GM18505 (cell line): ENCODE results near the gene MDGA2.

Experiments
- ATAC-seq: cut with Tn5 transposase; IDR thresholded peaks from one replicate; pipeline ENCODE4 v1.9.1; 2021; ENCODE audit not compliant: unreplicated experiment
- POLR2A ChIP-seq: IDR thresholded peaks from 4 replicates; pipeline ENCODE4 v1.6.1; 2011; ENCODE audit warnings: borderline replicate concordance; ENCODE audit not compliant: insufficient read depth, insufficient read length; ENCODE audit errors: extremely low read depth

MDGA2 gene

DNA sequence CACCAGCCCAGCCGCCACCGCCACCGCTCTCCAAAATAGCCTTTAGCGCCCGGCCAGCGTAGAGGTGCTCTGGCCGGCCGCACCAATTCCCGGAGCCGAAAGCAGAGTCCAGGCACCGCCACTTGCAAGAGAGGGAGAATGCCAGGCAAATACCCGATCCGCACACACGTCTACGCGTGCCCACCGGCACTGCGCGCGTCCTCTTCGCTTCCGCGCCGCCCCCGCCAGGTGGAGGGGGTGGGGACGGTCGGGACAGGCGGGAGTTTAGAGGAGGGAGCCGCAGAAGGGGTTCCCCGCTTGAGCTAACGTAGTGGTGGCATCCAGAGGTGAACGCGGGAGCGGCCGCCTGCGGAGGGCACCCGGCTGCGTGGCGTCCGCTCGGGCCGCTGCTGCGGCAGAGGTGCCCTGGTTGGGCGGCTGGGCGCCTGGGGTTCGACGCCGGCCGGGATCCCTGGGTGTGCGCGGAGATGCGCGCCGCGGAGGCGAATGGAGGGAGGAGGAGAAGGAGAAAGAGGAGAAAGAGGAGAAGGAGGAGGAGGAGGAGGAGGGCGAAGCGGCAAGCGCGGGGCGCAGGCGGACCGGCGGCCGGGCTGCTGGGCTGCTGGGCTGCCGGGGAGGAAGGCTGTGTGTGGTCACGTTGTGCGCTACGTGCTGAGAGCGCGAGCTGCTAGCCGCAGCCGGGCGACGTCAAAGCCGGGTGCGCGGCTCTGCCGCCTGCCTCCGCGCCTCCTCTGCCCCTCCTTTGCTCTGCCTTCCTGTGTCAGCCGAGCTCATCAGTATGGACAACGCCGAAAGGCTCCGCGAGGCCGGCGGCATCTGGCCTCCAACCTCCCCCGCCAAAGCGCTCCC, at the start of gene MDGA2:
Gene MDGA2, minus strand, starts transcription at position 140 of the 849 bp plus-strand sequence.
- TF ChIP-seq POLR2A: no peak
- peak; percentile 66 for ATAC-seq

DNA sequence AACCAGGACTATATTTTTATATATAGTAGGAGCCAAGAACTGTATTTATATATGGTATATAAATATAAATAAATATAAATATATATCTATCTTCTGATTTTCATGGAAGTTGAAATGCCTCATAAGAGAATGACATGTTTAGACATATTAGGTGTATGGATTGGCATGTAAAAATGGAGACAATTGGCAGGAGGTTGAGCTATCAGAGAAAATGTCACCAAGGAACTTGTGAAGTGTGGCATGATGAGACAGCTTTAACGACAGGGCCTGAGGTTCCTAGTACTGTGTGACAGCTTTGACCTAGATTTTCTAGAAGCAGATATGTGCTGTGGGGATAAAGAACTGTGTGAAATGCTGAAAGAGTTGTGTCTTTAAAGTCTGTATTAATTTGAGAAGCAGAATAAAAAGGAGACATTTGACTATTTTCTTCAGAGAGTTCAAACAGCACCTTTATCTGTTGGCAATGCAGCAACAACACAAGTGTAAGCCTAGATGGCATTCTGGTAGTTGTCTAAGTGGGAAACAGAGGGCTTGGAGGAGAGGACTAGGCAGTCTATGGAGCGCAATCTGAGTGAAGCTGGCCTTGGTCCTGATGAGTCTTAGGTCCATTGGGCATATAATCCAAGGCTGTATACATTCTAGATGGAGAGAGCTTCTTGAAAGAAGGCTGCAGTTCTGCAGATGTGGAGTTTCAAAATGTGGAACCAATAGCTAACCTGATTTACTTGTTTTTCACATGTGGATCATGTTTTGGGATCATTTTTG, 47.7 kb upstream of the MDGA2 start:
- TF ChIP-seq POLR2A: no peak
- ATAC-seq: no peak

DNA sequence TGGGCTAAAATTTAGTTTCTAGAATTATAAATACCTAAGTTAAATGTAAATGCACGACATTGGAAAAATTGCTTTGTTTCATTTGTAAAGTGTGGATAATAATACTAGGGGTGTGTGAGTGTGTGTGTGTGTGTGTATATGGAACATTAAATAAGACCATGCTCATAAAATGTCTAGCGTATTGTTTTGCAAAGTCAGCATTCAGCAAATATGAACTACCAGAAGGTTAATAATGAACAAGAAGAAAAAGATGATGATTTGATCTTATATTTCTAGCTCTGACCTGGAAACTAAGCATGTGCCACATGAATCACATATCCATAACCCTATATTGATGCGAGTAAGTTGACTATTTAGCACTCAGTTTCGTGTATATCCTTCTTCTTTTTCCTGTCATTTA, 44.9 kb upstream of the MDGA2 start:
- ATAC-seq: no peak
- no peak for TF ChIP-seq POLR2A

GRCh38 chr14:47715330-47715729, 39.9 kb upstream of the MDGA2 start:
- ATAC-seq: no peak
- TF ChIP-seq POLR2A: no peak

DNA sequence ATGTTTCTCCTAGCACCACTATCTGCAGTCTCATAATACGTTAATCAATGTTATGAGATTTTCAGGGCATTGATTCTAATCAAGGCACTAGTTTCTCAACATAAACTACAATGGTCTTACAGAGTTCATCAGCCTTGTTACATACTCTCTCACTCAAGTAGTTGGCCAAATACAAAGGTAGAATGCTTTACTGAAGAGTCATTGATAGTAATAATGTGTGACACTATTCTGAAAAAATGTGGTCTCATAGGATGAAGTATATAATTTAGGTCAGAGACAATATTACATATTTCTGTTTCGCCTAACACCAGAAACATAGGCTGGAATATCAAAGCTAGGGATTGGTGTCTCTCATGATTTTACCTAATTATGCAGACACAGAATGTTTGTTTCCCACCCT, 35.2 kb upstream of the MDGA2 start:
- ATAC-seq: no peak
- TF ChIP-seq POLR2A: no peak

DNA sequence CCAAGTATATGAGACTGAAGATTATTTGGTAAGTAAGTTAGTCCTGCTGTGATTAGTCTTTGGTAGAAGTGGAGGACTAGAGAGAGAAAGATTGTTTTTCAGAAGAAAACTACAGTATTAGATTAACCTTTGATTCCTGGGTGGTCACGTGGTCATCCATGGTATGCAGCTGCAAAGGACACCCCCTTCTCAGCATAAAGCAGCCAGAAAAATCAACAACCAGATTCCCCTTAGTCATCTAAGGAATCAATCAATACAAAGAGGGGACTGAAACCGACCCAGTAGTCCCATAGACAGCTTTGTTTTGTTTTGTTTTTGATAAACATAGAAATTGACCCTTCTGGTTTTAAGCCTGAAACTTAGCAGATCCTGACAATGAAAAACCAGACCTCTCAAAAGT, 30.3 kb upstream of the MDGA2 start:
- ATAC-seq: no peak
- TF ChIP-seq POLR2A: no peak

GRCh38 chr14:47691829-47692228, 16.4 kb upstream of the MDGA2 start:
- no peak for TF ChIP-seq POLR2A
- ATAC-seq: no peak

DNA sequence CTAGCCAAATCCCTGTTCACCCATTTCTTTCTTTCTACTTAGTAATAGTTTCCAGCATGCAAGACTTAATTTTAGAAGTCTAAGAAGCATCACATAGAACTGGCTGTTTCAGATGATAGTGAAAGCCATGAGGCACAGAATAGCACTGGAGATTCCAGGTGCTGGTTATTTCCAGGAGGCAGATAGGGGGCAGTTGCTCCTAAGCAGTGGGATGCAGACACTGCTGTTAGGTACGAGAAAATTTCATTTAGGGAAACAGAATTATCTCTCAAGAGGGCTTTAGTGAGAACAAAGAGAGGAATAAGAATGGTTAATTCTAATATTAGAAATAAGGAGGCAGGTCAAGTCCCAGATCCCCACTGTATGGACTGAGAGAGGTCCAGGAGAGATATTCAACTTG, 3.6 kb upstream of the MDGA2 start:
- ATAC-seq: no peak
- TF ChIP-seq POLR2A: no peak

DNA sequence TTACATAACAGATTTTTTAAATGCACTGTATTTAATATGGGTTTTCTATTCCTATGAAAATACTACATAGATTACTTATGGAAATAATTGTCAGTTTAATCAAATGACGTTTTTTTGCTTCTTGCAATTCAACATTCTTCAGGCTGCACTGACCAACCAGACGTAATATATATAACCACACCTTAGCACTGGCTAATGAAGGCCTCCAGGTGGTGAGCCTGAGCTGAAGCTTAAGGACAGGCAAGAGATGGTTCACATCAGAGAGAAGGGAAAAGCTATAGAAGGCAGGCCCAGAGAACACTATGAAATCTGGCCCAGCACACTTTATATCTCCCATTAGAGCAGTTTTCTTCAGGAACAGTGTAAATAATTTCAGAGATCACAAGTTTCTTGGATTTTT, 2.8 kb upstream of the MDGA2 start:
- no peak for TF ChIP-seq POLR2A
- no peak for ATAC-seq

DNA sequence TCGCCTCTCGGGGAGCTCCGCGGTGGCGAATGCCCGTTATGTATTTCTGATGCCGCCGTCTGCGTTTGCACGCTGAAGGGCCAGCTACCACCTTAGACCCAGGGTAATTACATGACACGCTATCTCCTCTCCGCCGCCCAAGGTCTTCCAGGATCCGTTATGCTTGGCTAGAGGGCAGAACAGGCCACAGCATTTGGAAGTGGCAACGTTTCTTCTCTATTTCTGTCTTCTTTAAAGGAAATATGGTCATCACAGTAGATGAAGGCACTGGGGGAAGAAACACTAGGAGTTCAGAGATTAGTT, 861 bp upstream of the MDGA2 start:
- peak; percentile 30 for ATAC-seq
- no peak for TF ChIP-seq POLR2A

GRCh38 chr14:47674543-47675465, 601 bp downstream of the MDGA2 start:
- no peak for ATAC-seq
- no peak for TF ChIP-seq POLR2A

DNA sequence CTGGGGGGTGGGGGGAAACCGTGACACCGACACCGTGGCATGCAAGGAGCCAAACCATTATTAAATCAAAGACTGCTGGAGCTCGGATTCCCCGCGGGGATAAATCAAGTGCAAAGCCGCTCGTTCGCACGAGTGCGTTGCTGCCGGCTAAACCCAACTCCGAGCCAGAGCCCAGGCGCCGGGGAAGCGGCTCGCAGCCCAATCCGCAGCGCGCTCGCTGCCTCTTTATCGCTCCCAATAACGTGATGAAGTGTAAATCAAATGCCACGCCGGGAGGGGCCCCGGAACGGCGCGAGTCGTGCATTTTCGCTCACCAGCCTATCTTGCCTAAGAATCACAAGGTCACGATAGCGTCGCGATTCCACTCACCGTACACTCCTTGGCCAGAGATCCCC, 1.3 kb downstream of the MDGA2 start:
- no peak for TF ChIP-seq POLR2A

More for the DNA sequence above, 1.3 kb downstream of the MDGA2 start:
- no peak for ATAC-seq
